HG03196 (cell line): Measurements from ENCODE around the gene ARAP1.

ENCODE experiments used
- ATAC-seq: cut with Tn5 transposase; IDR thresholded peaks from one replicate; pipeline ENCODE4 v1.9.1; 2021; ENCODE audit not compliant: unreplicated experiment

ARAP1 gene

DNA sequence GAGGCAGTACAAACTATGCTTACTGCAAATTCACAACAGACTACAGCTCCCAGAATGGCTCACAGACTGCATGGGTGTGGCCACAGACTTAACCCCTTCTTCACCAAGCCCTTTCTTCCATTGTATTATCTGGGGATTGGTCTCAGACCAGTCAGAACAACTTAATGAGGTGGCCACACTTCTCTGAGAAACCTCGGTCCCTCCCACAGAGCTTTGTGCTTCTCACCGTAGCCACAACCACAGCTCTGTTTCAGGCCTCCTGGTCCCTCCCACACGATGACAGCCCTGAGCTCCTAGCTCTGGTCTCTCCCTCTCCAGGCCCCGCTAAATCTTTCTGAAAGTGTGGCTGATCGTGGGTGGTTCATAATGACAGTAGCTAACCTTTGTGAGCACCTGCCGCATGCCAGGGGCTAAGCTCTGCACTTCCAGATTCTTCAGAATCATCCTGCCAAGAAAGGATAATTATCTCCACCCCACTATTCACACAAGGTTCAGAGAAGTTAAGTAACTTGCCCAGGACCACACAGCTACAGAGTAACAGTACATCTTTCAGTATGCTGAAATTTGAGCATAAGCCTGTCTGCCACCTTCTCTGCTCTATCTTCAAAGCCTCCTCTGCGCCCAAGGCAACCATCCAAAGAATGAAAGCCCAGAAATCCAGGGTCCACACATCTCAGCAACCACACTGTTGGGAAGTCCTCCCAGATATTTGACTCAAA, 83.4 kb downstream of the ARAP1 start:
- peak; percentile 65 for ATAC-seq

DNA sequence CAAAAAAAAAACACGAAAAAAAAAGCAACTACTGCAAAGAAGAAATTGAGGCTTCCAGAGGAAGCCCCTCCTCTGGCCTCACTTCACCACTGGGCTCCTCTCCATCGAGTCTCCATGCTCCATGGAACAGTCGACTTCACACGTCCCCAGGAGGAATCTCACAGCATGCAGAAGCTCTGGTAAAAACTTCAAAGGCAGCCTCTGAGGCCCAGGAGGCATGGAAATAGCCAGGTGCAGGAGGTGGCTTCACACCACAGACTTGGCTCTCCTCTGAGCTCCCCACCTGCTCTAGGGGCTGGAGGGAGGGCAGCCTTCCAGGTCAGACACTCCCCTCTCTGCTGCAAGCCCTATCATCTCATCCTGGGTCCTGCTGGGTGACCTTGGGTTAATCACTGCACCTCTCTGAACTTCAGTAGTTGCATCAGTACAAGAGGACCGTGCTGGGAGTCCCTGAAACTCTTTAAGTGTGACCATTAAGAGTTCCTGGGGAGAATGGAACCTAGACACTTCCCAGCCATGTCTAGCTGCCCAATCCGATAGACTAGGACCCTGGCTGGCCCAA, 86.2 kb downstream of the ARAP1 start:
- ATAC-seq: no peak

DNA sequence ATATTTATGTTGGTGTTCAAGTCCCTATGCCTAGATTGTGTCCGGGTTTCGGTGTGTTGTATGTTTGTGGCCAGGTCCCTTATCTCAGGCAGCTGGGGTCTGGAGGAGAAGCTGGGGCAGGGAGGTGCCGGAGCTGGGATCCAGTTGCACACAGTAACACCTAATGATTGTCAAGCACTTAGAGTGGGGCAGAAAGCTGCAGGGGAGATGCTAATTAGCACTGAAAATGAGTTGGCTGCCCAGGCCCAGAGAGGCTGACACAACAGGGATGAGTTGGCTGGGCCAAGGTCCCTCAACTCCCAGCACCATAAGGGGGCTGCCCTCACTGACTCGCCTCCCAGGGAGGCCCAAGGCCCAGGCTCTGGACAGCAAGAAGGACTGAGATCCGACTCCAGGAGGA, 90.2 kb downstream of the ARAP1 start:
- no peak for ATAC-seq

DNA sequence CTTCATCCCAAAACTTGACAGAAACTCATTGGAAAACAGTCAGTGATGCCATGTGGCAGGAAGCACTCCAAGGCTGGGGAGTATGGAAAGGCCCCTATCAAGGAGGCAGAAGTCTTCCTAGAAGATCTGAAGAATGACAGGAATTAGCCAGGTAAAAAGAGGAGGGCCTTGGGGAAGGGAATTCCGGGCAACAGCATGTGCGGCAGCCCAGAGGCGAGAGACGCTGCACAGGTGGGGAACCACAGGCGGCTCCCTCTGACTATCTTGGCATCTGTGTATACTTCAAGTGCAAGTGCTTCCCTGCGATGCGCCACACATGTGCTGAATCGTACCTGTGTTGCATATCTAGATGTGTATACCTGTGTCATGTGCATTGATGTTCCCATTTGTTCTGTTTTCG, 90.7 kb downstream of the ARAP1 start:
- no peak for ATAC-seq

DNA sequence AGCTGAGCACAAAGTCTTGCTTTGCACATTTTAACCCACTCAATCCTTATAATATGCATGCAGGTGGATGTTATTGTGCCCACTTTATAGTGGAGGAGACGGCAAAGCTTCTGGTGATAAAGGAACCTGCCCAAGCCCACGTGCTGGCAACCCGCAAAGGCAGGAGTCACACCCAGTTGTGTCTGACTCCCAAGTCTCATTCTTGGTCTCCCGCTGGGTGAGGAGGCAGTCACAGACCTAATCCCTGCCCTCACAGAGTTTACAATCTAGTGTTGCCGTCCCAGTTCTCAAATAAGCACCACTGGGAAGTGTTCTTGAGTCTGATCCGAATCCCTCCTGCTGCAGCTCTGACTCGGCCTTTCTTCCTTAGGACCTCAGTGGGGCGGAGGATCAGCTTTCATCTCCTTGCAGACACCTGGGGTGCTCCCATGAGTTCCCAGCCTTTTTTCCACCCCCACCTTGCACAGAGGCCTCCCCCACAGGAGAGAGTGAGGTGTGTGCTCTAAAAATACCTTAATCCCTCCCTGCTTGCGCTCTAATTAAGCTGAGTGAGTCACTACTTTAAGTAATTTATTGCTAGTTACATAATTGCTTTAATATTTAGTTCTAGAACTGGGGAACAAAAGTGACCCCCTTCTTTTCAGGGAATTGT, 93.1 kb downstream of the ARAP1 start:
- ATAC-seq: no peak

DNA sequence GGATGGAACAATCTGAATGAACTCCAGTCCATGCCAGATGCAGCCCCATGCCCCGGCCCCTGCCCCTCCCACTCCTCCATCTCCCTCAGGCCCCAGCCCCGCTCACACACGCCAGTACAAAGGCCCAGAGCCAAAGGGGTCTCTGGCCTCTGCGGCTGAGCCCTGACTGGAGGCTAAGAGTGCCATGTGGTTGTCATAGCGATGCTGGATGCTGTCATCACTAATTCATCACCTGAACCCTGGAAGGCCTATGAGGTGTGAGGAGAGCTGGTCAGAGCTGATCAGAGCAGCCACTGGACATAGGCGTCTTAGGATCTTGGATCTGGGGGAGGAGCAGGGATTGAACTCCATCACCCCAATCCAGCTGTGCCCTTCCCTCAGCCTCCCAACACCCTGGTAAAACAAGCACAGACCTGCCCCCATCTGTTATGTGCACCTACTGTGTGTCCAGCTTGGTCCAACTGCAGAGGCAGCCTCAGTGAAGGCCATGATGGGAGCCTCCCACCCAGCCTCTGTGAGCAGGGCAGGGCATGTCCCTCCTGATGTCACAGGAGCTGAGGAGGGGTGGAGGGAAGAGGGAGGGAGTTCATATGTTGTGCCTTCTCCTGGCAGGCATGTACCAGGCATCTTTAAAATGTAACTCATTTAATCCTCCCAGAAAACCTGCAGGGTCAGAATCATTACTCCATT, 94.7 kb downstream of the ARAP1 start:
- no peak for ATAC-seq

DNA sequence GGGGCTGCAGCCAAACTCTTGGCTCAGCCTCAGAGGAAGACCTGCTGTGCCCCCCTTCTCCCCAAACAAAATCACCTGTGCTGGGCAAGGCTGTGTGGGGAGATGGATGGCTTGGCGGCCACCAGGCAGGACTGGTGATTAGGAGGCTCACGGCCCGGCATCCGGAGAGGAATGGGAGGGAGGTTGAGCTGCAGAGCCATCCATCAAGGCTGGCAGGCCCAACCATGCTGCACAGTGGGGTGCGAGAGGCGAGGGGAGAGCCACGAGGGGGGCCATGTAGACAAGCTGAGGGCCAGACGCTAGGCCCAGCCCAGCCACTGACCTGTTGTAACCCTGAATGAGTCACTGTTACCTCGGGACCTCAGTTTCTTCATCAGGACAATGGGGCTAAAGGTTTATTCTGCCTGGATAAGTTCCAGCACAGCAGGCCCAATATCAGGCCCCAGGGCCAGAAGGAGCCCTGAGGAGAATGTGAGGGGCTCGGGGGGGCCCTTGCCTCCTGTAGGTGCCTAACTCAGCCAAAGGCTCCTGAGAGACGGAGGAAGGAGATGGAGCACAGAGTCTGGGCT, 96.2 kb downstream of the ARAP1 start:
- ATAC-seq: no peak

DNA sequence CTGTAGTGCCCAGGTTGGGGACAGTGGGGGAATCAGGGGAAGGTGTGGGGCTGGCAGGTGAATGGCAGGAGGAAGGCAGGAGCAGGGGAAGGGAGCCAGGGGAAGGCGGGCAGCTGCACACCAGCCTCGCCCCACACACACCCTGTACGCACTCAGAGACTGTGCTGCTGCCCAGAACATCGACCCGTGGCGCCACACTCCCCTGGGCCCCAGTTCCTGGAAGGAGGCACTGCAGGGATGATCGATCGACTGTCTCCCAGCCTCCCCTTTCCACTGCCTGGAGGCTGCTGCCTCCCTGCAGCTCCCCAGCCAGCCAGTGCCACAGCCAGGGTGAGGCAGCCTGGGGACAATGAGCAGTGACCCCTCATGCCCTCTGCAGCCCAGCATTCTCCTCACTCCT, 97.2 kb downstream of the ARAP1 start:
- ATAC-seq: no peak

DNA sequence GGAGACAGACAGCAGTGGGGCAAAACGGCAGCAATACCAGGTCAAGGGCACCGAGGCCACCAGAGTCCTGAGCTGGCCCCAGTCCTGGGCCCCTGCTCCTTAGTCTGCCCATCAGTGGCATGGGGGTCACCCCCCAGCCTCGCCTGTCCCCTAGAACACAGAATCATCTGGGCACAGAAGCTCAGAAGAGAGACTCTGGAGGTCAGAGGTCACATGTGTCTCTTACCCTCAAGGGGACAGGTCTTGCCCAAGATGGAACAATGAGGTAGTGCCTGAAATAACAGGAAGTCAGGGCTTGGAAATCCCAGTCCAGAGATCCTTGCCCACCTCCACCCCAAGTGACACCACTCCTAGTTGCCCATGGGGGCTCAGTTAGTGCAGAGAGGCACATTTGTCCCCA, 98.6 kb downstream of the ARAP1 start:
- ATAC-seq: no peak

DNA sequence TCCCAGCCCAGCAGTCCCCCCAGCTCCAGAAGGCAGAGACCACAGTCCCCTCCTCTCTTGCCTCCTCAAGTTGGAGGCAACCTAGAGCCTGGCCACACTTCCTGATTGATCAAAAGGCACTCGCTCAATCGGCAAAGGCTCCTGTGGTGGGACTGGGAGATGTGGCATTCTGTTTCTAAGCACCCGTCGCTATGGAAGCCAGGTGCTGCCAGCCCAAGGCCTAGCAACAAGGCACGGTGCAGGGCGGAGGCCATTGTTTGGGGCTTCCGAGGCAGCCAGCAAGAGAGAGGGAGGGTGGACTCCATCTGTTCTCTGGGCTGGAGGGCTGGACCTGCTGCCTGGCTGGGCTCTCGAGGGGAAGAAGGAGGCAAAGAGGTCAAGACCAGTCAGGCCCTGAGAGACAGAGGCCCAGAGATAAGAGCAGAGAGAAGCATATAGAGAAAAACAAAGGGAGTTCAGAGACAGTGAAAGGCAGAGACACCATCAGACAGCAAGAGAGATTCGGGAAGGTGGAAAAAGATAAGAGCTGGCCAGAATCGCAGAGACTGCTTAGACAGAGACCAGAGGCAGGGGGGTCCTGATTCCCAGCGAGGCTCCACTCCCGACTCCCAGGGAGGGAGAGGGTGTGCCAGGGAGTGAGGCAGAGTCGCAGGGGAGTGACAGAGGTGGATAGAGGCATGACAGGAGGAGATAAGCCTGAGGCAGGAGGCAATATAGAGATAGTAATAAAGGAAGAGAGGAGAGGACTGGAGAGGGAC, 99.2 kb downstream of the ARAP1 start:
- ATAC-seq: no peak

DNA sequence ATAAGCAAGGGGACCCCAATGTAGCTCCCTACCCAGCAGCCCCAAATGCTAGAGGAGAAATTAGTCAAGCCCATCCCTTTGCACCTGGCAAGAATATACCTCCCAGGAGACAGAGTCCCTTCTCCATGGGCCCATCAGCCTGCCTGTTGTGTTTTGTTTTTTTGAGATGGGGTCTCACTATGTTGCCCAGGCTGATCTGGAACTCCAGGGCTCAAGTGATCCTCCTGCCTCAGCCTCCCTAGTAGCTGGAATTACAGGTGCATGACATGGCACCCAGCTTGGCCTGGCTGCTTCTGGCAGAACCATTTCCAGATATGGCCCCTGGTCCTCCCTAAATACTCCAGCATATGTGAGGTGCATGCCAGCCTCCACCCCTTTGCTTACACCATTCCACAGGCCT, 100.1 kb downstream of the ARAP1 start:
- ATAC-seq: no peak

DNA sequence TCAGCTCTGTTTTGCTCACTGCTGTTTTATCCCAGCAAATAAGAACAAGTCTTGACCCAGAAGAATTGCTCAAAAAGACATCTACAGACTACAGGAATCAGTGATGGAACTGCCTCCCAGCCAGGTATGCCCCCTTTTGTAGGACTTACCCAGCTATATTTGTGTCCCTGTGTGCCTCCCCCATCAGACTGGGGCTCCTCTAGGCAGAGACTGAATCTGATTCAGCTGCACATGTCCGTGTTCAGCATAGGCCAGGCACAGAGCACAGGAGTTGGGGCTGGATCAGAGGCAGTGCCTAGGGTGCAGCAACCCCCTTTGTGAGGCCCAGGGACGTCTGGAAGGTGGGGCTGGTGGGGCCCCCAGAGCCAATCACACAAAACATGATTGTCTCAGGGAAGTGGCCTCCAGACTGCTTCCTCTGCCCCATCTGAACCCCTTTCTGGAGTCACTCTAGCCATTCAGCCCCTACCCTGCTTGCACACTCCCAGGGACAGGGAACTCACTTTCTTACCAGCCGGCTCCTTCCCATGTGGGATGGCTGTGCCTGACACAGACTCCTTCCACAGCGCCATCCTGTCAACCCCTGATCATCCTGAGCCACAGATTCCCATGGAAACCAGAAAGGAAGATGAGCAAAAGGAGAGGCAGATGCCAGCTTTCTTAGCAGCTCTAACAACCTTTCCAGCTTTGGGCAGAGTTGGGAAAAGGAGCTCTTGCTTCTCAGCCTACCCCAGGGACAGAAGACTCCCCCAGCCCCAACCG, 102.8 kb downstream of the ARAP1 start:
- no peak for ATAC-seq

DNA sequence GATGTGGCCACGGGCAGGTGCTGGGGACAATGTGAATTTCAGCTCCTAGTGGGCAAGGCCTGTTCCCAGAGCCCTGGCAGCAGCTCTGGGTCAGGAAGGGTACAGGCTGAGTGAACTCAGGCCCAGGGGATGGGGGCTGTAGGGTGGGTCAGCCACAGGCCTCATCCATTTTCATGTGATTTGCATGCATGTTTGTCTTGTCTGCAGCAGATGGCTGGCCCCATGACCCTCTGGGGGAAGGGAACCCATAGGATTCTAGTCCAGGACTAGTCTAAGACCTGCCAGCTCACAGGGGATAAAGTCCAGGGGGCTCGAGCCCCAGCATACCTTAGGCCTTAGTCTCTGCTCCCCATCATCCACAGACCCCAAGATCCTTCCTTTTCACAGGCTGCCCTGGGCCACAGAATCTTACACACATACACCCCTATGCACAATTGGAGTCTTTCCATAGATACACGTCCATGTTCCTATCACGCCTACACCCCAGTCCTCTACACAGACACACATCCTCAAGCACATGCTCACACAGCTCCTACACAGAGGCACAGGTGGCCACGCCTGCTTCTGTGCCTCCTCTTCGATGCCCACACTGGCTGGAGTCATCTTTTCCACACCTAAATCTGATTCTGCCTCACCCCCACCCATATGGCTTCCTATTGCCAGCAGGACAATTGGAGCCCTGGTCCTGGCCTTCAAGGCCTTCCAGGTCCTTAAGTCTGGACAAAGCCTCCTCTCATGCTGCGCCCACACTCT, 103.6 kb downstream of the ARAP1 start:
- no peak for ATAC-seq

DNA sequence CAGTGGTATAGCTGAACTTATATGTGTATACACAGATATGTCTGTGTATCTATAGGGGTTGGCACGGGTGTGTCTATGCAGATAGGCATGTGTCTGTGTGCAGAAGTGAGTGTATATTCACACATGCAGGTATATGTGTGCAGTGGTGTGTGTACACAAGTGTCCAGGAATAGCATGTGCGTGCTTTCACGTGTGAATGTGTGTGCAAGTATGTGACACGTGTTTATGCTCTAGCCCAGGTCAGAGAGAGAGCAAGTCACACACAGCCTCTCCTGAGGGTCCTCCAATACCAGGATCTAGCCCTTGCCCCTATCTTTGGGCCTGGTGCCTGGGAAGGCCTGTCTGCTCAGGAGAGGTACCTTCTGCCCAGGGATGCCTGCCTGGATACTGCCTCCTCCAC, 104.3 kb downstream of the ARAP1 start:
- ATAC-seq: no peak

DNA sequence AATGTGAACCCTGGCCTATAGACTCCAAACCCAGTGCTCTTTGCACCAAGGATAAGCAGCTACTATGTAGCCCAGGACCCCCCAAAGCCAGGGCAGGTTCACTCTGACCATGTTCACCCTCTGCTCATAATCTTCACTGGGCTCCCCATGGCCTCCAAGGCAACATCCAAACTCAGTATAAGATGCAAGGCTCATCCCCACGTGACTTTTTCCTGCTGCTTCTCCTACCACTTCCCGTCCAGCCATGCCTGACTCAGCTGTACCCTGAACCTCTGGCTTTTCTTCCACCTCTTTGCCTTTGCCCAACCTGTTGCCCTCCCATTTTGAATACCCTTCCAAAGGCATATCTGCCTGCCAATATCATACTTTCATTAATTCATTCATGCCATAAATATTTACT, 105.7 kb downstream of the ARAP1 start:
- no peak for ATAC-seq

DNA sequence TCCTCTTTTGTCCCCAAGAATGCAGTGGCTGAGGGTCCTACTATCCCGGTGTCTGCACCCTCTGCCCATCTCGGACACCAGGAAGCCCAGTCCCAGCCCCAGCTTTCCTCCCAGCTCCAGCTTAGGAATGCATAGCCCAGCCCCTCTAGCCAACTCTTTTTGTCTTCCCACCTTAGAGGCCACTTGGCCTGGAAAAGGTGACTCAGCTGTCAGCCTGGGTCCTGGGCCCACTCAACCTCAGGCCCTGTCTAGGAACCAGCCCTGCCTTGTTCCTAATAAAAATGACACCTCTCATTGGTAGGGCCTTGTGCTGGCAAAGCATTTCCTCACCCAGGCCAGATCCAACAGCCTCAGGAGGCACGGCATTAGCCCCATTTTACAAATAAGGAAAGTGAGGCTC, 106.2 kb downstream of the ARAP1 start:
- ATAC-seq: no peak

DNA sequence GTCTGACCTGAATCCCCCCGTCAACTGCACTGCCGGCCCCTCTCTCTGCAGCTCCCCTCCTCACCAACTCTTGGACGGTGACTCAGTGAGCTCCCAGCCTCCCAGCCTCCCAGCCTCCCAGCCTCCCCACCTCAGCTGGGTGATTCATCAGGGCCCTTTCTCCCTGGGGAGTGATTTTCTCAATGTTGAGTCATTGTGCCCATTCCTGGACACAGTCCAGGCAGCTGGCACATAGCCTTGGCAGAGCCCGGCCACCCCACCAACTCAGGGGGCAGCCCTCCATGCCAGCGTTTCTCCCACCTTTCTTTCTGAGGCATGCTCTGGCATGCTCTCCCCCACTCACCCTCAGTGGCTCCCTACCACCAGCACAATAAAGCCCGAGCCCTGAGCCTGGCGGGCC, 108.7 kb downstream of the ARAP1 start:
- no peak for ATAC-seq

DNA sequence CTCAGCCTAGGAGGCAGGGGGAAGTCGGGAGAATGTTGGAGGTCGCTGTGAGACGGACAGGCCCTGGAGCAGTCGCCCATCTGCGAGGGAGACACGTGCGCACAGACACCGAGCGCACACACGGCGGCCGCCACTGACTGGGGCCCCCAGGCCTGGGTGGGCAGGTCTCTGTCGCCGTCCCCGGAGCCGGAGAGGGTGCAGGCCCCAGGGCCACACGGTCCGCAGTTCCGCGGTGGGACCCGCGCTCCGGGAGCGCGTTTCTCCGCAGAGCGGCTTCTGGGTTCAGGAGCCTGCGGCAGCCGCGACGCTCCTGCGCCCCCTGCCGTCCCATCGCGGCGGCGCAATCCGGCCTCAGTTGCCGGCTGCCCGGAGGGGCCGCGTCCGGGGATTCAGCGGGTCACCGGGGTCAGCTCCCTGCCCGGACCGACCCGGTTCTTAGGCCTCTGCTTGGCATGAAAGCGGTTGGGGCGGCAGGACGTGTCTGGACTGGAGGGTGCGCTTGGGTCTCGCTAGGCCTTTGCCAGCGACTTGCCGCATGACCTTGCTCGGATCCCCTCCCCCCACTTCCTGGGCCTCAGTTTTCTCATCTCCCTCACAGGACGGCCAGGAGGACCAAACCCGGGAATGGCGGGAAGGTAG, 109.2 kb downstream of the ARAP1 start:
- no peak for ATAC-seq
